GM12801 (cell line): ENCODE data around the gene IL16.

ENCODE experiments used
- TF ChIP-seq, protein P1 (sequence below): IDR thresholded peaks from one replicate; pipeline ENCODE4 v1.5.1; 2011; ENCODE audit warnings: control low read depth; ENCODE audit not compliant: insufficient read length; ENCODE audit errors: extremely low read depth

IL16 gene

GRCh38 chr15:81312790-81313543 lies 116.3 kb downstream of the IL16 start:
- TF ChIP-seq, protein P1, sequence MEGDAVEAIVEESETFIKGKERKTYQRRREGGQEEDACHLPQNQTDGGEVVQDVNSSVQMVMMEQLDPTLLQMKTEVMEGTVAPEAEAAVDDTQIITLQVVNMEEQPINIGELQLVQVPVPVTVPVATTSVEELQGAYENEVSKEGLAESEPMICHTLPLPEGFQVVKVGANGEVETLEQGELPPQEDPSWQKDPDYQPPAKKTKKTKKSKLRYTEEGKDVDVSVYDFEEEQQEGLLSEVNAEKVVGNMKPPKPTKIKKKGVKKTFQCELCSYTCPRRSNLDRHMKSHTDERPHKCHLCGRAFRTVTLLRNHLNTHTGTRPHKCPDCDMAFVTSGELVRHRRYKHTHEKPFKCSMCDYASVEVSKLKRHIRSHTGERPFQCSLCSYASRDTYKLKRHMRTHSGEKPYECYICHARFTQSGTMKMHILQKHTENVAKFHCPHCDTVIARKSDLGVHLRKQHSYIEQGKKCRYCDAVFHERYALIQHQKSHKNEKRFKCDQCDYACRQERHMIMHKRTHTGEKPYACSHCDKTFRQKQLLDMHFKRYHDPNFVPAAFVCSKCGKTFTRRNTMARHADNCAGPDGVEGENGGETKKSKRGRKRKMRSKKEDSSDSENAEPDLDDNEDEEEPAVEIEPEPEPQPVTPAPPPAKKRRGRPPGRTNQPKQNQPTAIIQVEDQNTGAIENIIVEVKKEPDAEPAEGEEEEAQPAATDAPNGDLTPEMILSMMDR: no peak

DNA sequence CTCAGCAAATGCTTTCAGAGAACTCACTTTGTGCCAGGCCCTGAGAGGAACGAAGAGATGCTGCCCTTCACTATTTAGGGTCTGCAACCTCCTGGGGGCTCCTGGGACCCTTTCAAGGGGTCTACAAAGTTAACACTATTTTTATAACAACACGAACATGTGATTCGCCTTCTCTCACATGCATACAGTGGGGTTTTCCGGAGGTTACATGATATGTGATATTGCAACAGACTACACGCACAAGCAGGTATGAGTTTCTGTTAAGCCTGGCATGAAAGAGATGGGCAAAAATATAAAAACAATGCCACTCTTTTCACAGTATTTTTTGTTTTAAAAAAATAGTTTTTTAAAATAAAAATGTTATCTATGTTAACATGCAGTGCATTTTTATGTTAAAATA lies 117.0 kb downstream of the IL16 start:
- TF ChIP-seq, protein P1: no peak

DNA sequence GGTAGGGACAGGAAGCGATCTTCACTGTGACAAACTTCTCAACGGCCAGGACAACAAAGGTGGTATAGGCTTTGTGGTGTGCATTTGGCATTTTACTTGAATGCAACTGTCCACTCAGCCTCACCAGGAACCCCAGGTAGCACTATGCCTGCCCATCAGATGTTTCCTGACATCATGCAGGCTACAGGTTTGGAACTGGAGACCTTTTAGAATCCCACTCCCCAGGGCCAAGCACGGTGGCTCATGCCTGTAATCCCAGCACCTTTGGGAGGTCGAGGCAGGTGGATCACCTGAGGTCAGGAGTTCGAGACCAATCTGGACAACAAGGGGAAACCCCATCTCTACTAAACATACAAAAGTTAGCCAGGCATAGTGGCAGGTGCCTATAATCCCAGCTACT lies 117.7 kb downstream of the IL16 start:
- TF ChIP-seq, protein P1: no peak

GRCh38 chr15:81315452-81316175 lies 118.9 kb downstream of the IL16 start:
- TF ChIP-seq, protein P1: no peak

DNA sequence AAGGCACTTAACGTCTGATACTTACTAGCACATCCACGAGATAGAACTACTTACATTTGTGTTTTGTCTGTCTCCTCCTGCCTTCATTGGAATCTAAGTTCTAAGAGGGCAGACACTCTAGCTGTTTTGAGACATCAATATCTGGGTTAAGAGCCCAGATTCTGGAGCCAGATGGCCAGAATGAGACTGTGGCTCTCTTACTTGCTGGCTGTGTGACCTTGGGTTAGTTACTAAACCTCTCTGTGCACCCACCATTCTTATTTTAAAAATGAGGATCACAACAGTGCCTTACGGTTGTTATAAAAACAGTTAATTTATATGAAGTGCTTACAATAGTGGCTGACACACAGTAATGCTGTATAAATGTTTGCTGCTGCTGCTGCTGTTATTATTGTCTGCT lies 119.6 kb downstream of the IL16 start:
- TF ChIP-seq, protein P1: no peak

DNA sequence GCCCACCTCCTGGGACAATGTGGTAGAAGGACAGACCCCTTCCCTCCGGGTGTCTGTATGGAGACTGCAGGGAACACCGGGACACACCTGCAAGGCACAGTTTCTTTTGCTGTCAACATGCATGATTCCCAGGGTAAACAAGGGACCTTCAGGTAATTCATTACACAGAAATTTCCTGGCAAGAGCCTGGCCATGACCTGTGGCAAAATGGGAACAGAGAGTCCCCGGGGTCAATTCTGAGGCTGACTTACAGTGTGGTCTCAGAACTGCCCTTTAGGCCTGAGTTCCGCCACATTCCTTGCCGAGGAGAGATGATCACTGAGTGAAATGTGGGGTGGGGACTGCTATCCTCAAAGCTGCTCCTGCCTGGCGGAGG lies 121.0 kb downstream of the IL16 start:
- TF ChIP-seq, protein P1: no peak

DNA sequence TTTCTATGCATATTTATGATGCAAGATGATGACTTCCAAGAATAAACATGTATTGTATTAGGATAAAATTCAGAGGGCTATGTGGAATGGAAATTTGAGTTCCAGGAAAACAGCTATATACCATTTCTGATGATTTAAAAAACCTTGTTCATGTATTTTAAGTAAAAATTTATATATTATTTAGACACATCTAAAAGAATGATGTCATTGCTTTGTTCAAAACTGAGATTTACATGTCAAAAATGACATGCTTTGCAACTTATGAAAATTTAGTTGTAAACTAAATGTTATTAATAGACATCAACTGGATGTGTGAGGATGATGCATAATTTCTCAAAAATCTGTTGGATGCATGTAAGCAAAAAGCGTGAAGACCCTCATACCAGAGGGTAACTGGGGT lies 125.0 kb downstream of the IL16 start:
- TF ChIP-seq, protein P1: no peak
